Activated CD8-positive, alpha-beta memory T cell treated with anti-CD3 and anti-CD28 coated beads for 48 hours (primary cell): ENCODE results near the gene NADK2.
"Not testable (repeated sequence)": the region's sequence is repeated elsewhere in the genome, so short reads cannot be mapped to it uniquely, and the experiment has no call there.

Experiments
- DNase-seq, 3 experiments: peaks; one replicate each; pipeline ENCODE4 v3.0.0-alpha.2; 2020; ENCODE audit warnings: low read depth in 2 of 3, low spot score in 2 of 3

The NADK2 gene

DNA sequence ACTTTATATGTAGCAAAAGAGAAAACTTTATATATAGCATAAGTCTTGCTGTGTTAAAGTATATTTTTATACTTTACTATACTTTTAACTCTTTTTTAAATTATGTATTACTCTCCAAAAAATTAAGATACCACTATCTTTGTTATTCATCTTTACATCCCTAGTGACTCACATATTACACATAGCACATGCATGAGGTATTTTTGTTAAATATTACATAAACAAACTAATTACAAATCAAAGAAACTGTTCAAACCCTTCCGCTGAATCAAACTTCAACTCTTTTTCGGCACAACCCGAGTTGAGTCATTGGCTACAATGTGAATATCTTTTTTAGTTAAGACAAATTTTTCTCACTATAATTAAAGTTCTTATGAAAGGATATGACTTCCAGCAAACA is 32.1 kb downstream of the NADK2 start:
- DNase-seq: no peak

DNA sequence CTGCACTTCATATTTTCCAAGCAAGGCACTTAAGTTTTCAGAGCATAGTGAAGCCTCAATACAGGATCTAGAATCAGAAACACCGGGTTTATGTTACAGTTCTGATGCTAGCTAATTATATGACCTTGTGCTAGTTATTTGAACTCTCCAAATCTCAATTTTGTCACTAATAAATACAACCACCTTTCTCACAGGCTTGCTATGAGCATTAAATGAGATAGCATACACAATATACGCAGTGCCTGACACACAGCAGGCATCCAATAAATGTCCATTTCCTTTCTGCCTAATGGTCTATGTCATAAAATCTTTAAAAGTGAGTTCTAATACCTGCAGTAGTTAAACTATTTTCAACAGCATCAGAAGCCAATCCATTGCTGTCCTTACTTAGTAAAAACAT is 32.9 kb downstream of the NADK2 start:
- DNase-seq: no peak

DNA sequence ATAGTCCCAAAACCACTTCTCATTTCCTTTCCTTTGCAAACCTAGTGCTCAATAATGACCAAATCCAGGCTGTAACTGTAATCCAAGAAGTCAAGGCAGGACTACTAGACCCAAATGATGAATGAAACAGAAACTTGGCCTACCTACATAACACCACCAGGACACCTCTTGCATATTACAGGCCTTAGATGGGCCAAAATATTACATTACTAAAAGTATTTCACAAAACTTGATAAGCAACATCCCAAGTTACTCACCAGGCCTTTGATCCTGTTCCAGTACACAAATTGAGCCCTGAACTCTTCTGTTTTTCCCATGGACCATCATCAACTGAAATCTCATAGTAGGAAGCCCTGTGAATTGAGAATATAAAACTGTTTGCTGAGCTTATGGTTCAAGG is 34.8 kb downstream of the NADK2 start:
- no peak for DNase-seq

DNA sequence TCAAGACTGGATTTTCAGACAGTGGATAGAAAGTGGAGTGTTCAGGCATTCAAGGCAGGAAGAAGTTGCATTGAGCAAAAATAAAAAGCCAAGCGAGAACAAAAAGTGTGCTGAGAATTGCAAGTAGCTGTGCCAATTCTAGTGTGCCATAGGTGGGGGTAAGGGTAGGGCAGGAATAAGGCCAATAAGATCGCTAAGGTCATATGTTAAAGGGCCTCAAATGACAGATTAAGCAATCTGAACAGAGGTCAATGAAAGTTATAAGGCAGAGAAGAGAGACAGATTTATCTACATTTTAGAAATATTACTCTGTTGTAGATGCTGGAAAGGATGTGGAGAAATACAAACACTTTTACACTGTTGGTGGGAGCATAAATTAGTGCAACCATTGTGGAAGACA is 36.4 kb downstream of the NADK2 start:
- no peak for DNase-seq

DNA sequence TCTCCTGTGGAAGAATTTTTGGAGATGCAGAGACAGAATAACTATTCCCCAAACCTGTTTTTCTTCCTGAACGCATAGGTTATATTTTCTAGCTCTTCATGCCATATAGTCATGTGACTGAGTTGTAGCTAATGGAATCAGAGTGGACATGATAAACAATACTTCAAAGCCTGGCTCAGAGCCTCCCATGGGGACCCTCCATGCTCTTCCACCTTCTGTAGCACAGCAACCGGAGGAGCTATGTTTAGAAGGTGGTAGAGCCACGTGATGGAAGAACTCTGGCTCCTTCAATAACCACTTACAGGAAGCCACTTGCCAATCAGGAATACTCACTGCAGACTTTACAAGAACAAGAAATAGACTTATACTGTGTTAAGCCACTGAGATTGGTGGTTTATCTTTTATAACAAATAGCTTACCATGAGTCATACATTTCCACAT is 39.2 kb downstream of the NADK2 start:
- no peak for DNase-seq

DNA sequence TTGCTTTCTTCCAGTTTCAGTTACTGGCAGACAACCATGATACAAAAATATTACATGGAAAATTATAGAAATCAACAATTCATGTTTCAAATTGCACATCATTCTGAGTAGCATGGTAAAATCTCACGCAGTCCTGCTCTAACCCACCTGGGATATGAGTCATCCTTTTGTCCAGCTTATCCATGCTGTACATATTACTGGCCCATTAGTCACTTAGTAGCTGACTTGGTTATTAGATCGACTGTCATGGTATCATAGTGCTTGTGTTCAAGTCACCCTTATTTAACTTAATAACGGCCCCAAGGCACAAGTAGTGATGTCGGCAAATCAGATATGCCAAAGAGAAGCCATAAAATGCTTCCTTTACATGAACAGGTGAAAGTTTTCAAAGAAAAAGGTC is 41.2 kb downstream of the NADK2 start:
- DNase-seq: no peak

DNA sequence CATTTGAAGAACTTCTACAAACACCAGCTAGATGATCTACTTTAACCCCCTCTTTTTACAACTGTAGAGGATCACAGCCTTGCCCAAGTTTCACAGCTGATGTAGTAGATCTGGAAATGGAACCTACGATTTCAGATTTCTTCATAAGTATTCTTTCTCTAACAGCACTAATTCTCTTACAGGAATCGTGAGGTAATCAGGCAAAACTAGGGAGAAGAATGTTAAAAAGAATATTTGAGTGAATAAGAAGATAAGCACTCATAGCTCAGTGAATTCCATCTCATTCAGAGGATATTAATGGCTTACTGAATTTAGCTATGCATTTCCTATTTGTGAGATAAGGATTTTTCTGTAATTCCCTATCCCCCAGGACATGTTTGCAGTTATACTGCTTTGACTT is 42.1 kb downstream of the NADK2 start:
- DNase-seq: no peak

DNA sequence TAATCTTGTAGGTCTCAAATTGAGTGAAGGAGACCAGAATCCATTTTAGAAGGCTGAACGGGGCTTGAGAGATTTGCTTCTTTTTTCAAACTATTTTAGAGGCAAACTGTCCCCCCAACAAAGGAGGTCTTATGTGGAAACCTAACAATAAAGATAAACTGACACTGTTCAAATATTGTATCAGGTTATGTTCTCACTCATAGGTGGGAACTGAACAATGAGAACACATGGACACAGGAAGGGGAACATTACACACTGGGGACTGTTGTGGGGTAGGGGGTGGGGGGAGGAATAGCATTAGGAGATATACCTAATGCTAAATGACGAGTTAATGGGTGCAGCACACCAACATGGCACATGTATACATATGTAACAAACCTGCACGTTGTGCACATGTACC is 42.9 kb downstream of the NADK2 start:
- not testable (repeated sequence) for DNase-seq

DNA sequence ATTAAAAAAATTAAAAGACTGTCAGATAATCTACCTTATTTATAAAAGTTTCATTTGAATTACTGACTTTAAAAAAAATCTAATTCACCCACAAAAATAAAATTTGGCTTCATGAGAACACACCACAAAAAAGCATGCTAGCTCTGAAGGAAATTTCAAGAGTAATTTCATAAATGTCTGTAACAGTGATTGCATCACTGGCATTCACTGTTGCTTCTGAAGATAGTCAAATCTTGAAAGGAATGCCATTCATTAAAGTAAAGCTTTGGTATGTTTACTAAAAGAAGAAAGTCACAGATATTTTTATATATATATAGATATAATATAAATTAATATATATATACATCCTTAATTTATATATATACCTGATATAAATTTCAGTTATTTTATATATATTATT is 43.4 kb downstream of the NADK2 start:
- no peak for DNase-seq

DNA sequence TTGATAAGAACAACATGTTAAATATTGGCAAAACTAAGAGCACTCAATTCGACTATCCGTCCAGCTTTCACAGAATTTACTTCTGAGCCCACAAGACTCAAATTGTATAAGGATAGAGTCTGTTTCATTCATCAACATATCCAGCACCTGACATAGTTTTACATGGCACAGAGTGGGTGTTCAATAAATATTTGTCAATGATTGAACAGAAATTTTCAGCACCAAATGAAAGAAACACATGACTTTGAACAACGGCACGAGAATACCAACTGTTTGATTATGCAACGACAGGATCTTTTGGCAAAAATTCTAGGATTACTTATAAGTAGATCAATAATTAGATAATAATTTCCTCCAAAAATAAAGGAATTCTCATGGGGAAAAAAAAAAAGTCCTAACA is 48.0 kb downstream of the NADK2 start:
- DNase-seq: no peak

DNA sequence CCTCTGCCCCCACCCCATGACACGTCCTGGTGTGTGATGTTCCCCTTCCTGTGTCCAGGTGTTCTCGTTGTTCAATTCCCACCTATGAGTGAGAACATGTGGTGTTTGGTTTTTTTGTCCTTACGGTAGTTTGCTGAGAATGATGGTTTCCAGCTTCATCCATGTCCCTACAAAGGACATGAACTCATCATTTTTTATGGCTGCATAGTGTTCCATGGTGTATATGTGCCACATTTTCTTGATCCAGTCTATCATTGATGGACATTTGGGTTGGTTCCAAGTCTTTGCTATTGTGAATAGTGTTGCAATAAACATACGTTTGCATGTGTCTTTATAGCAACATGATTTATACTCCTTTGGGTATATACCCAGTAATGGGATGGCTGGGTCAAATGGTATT is 57.3 kb downstream of the NADK2 start:
- DNase-seq: not testable (repeated sequence)

DNA sequence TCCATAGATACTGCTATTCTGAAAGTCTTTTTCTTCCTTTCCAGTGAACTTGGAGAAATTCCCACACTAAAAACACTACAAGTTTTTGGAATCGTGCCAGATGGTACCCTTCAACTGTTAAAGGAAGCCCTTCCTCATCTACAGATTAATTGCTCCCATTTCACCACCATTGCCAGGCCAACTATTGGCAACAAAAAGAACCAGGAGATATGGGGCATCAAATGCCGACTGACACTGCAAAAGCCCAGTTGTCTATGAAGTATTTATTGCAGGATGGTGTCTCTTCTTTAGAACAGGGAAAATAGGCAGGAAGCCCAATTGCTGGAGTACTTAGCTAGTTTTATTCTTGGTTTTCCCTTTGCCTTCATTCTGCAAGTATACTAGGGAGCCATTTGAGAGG is 60.0 kb downstream of the NADK2 start:
- no peak for DNase-seq

DNA sequence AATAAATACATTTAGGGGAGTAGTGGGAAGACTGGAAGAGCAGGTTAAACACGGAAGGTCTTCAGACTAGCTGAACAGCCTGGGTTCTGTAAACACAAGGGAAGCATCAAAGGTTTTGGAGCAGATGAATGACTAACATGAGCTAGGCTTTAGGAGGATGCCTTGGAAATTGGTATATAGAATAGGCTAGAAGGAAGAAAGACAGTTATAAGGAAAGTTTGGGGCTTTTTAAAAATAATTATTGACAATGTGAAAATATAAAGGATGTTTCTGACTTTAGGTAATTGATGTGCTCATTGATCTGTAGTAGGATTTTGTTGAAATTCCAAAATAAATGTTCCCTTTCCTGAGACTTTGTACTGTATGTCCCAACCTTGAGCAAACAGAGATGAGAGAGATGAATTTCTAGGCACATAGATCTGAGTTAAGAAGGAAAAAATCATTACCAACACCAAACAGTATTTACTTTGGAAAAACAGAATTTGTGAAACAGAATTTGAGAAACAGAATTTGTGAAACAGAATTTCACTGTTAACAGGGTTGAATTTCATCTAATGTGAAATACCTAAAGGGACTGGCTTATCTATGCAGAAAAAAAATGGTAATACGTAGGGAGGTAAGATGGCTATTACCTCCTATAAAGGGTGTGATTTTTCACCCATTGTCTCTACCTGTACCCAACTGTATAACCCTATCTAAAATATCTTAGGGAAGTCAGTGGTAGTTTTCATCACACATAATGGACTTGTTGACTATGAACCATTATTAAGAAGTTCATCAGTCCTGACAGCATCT is 61.0 kb downstream of the NADK2 start:
- DNase-seq: no peak

DNA sequence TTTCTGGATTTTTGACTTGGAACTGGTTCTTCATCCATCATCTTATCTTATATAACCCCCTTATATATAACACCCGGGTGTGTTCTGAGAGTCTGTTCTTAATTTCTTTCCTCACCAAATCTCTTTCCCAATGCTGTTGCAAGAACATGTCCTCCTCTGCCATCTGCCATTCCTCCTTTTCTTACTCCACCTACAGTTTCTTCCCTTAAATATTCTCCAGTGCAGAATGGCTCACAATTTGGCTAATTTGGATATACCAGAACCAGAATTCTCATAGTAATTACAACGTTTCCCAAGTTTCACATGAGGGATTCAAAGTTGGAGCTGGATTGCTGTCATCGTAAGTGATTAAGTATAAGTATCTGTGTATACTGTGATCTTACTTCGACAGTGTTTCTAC is 61.8 kb downstream of the NADK2 start:
- no peak for DNase-seq

DNA sequence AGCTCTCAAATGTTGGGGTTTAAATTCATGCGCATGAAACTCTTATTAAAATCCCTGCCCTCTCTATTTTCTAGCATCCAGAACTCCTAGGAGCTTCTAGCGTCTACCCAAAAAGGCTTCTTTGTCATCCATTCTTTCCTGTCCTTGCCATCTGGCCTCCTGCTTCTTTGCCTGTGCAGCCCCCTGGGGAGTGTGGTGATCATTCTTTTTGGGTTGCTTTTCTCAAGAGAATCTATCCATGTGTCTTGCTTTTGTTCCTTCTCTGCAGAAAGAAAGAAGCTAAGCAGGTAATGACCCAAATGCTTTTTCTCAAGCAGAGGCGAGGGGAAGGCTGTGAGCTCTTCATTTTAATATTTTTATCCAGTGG is 63.2 kb downstream of the NADK2 start:
- no peak for DNase-seq

DNA sequence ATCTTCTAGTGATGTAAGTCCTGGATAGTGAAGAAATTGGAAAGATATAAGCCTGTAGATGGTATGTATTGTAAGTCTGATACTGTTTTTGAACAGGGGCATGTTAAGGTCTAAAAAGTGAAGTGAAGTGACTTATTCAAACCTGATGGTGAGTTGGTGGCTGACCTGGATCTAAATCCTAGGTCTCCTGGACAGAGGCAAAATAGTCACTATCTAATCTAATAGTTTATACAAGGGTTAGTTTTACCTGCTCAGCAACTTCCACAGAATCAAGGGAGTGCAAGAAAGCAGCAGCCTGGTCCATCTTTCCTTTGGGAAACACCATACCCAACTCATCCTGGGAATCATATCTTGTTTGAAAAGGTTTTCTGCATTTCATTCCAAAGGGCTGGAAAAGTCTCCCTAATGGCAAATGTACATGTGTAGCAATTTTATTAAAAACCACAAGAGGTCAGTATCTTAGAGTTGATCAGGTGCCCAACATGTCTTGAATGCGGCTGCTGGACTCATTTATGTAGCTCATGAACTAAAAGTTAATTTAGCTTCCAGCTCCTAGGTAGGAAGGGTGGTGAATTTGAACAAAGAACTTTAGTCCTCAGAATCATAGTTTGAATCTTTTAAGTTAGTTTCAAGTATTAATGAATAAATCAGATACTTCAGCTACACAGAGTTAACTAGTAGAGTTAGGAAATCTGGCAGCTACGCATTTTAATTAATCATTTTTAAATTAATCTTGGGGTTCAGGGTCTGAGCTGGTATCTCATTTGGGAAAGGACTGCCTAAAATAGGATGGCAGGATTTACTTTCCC is 63.8 kb downstream of the NADK2 start:
- no peak for DNase-seq

DNA sequence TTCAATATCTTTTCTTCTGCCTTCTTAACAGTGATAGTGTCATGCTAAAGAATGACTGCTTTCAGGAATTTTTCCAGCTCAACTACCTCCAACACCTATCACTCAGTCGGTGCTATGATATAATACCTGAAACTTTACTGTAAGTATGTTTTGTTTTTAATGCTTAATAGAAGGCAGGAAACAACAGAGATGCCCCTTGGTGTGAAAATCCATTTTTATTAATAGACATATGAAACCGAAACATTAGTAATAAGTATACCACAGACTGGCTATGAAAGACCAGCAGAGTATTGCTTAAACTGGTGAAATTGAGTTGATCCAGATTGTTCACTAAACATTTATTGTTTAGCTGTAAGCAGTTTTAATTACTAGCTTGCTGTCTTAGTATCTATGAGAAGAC is 64.6 kb downstream of the NADK2 start:
- DNase-seq: no peak

DNA sequence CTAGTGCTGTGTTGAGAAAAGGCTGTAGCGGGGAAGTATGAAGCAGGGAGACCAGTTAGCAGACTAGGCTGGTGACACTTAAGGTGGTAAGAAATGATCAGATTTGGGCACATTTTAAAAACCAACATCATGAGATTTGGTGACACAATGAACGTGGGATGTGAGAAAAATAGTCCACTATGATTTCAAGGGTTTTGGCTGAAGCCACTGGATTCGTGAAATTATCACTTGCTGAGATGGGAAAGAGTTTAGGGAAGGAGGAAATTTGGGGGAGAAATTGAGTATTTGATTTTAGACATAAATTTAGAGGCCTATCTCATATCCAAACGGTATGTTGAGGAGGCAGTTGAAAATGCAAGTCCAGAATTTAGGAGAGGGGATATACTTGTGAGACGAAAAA is 66.7 kb downstream of the NADK2 start:
- no peak for DNase-seq

DNA sequence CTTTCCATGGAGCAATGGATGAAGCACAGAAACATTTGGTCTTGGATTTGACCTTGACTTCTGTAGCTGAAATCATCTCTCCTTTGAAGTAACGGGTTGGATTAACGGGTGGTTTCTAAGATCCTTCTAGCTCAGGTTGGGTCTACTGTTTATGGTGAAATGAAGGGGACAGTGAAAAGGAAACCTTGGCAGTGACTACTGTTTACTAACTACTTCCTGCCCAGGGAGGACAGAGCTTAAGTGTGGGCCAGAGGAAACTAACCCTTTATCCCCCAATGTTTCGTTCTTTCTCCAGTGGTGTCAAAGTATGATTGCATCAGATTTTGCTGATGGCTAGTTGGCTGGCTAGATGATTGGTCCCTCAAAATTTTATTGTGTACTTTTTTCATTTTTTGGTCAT is 67.6 kb downstream of the NADK2 start:
- no peak for DNase-seq

DNA sequence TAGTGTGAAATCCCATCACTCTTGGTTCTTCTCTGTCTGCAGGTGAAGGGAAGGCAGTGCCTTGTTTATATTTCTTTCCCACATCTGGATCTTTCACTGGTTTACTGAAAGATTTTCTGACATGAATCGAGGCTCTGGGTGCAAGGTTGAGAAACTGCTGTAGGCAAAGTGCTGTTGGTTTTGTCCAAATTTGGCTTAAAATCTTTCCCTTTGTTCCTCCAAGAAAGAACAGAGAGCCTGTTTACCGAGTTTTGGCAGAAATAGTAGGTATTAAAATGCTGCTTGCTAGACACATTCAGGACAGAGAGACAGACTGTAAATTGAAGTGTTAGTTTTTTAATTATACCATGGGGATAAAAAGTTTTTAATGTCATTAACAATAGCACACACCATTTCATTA is 68.3 kb downstream of the NADK2 start:
- DNase-seq: no peak

DNA sequence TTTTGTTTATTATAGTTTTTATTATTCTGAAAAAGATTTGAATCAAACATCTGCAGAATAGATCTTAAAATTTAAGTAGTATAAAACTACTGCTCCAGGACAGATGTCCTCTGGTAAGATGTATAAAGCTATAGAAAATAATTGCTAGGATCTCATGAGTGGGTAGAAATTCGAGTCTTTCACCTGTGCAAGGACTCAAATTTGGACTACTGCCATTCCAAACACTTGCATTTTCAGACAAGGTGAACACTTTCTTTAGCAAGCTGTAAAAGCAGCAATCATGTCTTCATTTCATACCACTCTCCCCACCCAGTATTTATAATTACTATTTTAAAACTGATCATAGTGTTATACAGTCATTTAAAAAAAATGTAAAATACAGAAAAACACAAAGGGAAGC is 69.1 kb downstream of the NADK2 start:
- no peak for DNase-seq

DNA sequence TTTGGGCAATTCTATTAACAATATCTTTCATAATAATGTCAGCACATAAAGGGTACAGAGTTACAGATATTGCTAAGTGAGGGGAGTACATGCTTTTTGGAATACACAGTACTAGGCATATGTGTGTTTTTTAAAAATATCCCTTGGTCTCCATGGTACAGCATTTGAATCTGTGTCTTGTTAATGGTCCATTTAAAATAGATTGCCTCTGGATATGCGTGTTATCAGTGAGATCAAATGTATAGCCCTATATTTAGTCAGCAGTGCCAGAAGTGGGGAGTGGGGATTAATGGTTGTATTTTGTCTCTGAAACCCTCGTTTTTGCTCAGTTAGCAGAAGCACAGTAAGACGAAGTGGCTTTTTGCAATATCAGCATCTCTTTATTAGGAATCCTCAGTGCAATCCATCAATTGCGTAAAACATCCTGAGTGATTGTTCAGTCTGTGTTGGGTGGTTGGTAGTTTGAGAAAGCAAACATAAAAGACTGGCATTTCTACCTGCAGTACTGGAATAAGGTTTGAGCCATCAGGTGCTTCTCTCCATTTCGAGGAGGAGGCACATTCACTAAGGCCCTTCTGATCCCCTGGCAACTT is 70.8 kb downstream of the NADK2 start:
- no peak for DNase-seq
